HEK293 (cell line): Measurements from ENCODE around the gene CA10.

ENCODE experiments used
- ZNF214 ChIP-seq: fragments of 450-650 bp; formaldehyde crosslinking; IDR thresholded peaks from 2 replicates; pipeline ENCODE4 v1.5.1; 2017; ENCODE audit warnings: missing biosample characterization, mild to moderate bottlenecking, missing genetic modification characterization, borderline replicate concordance
- ZNF274 ChIP-seq, 2 experiments: fragments of 200-500 bp in 1 of 2; fragments of 450-650 bp in 1 of 2; sonication (Bioruptor generic) in 1 of 2; formaldehyde crosslinking in 1 of 2; IDR thresholded peaks; 2 replicates each; pipeline versions ENCODE4 v1.5.1 to v1.6.1; 2014 to 2016; ENCODE audit warnings: borderline replicate concordance in 1 of 2, inconsistent platforms in 1 of 2, low read length in 1 of 2, missing biosample characterization in 1 of 2, missing genetic modification characterization in 1 of 2
- TF ChIP-seq, protein P1 (sequence below): fragments of 450-650 bp; formaldehyde crosslinking; IDR thresholded peaks from 2 replicates; pipeline ENCODE4 v1.5.1; 2016; ENCODE audit warnings: missing biosample characterization, missing genetic modification characterization

DNA sequence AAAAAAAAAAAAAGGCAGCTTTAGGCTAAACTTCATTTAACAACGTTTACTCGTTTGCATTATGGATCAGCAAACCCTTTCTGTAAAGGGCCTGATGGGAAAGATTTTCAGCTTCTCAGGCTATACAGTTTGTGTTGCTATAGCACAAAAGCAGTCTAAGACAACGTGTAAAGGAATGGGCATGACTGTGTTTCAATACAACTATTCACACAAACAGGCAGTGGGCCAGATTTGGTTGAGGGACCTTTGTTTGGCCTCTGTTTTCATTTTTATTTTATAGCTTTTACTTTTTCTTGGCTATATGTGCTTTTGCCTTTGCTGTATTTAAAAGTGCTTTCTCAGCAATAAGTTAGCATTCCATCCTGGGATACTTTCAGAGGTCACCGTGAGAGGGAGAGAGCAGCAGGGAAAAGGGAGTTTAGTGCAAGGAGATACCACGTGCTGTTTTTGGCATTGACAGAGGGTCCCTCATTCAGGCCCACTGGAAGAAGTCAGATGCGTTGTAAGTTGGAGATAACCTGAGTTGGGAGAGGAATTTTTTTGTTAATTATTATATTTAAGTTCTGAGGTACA lies 562.6 kb downstream of the CA10 start:
- TF ChIP-seq, protein P1, sequence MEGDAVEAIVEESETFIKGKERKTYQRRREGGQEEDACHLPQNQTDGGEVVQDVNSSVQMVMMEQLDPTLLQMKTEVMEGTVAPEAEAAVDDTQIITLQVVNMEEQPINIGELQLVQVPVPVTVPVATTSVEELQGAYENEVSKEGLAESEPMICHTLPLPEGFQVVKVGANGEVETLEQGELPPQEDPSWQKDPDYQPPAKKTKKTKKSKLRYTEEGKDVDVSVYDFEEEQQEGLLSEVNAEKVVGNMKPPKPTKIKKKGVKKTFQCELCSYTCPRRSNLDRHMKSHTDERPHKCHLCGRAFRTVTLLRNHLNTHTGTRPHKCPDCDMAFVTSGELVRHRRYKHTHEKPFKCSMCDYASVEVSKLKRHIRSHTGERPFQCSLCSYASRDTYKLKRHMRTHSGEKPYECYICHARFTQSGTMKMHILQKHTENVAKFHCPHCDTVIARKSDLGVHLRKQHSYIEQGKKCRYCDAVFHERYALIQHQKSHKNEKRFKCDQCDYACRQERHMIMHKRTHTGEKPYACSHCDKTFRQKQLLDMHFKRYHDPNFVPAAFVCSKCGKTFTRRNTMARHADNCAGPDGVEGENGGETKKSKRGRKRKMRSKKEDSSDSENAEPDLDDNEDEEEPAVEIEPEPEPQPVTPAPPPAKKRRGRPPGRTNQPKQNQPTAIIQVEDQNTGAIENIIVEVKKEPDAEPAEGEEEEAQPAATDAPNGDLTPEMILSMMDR (tag by site-specific recombination), result no peak
- TF ChIP-seq ZNF214 (tag by site-specific recombination), result no peak
- TF ChIP-seq ZNF274 (IDR thresholded peaks at IDR 0.05; ENCODE audit: low read length), result no peak
- no peak for TF ChIP-seq ZNF274 (tag by site-specific recombination; IDR thresholded peaks at IDR 0.05; ENCODE audit: borderline replicate concordance)
